K562 (cell line): ENCODE data around the gene CCR7. TPM values are rescaled to one million over a fixed set of nuclear protein-coding genes. Genes with fewer than 3 reads are reported as not detected.

Source experiments
- ATAC-seq: fragments of 200-7000 bp; cut with Tn5 transposase; 3 replicates; pipeline ENCODE4 v1.9.1; 2020; ENCODE audit warnings: moderate library complexity
- BruUV-seq: library from RNA; stranded (reverse); fragments of 400-500 nt; replicated peaks from 2 replicates; lab custom pipeline; 2021; lab: Mats Ljungman, UMichigan
- CTCF ChIA-PET: fragments of 300-600 bp; formaldehyde crosslinking; extraction: SDS; loops from one replicate; lab custom pipeline; 2021; ENCODE audit warnings: low intra/inter-chr PET ratio; lab: Yijun Ruan, JAX
- POLR2A ChIA-PET: fragments of 300-600, 350-650 bp; sonication (Branson Sonifier 250); formaldehyde crosslinking; extraction: SDS; loops from one replicate; lab custom pipeline; 2021; ENCODE audit warnings: antibody characterized with exemption, inconsistent platforms; lab: Yijun Ruan, JAX
- DNase-seq, 4 experiments: peaks; one replicate each; pipeline versions ENCODE4 v3.0.0 to v3.0.0-alpha.2; 2011 to 2018; ENCODE audit warnings: low spot score in 3 of 4, mixed read lengths in 3 of 4; ENCODE audit errors: extremely low read depth in 1 of 4
- FAIRE-seq: peaks from 2 replicates; lab custom pipeline; 2011; peaks lifted over from hg19 to GRCh38; lab: Jason Lieb, UNC
- H2AFZ ChIP-seq: 2 replicates; pipeline ENCODE4 v1.6.0; 2011; ENCODE audit warnings: low read depth, low read length, control low read depth, inconsistent platforms
- H3K27ac ChIP-seq: fragments of 200-600 bp; 3 replicates; pipeline ENCODE4 v1.8.0; 2011; ENCODE audit warnings: low read depth, mild to moderate bottlenecking, control low read depth, inconsistent platforms, low read length, moderate library complexity, mixed read lengths; ENCODE audit errors: extremely low read depth
- H3K27me3 ChIP-seq, 2 experiments: fragments of 300-600 bp in 1 of 2; 2 replicates in 1 of 2; 3 replicates in 1 of 2; pipeline versions ENCODE4 v1.6.0 to v1.8.0; 2011; ENCODE audit warnings: inconsistent platforms in 2 of 2, low read length in 2 of 2, mild to moderate bottlenecking in 1 of 2, mixed read lengths in 1 of 2, moderate library complexity in 1 of 2; ENCODE audit not compliant: control insufficient read depth in 2 of 2, insufficient read depth in 2 of 2
- H3K36me3 ChIP-seq: fragments of 300-600 bp; 3 replicates; pipeline ENCODE4 v1.8.0; 2011; ENCODE audit warnings: mild to moderate bottlenecking, low read length, inconsistent platforms; ENCODE audit not compliant: control insufficient read depth, insufficient read depth
- H3K4me1 ChIP-seq, 2 experiments: fragments of 200-600 bp in 1 of 2; replicated peaks in 1 of 2; 2 replicates in 1 of 2; 3 replicates in 1 of 2; pipeline versions ENCODE4 v1.5.1 to v1.8.0; 2011; ENCODE audit warnings: inconsistent platforms in 2 of 2, low read length in 2 of 2, mild to moderate bottlenecking in 1 of 2, mixed read lengths in 1 of 2, moderate library complexity in 1 of 2; ENCODE audit not compliant: control insufficient read depth in 2 of 2, insufficient read depth in 2 of 2
- H3K4me2 ChIP-seq: 2 replicates; pipeline ENCODE4 v1.6.1; 2011; ENCODE audit warnings: low read length, control low read depth, inconsistent platforms, mixed read lengths; ENCODE audit not compliant: insufficient read depth
- H3K4me3 ChIP-seq: fragments of 200-600 bp; sonication (generic), shearing (Covaris generic); 2 replicates; pipeline ENCODE4 v1.5.1; 2016; ENCODE audit warnings: control low read depth, inconsistent platforms
- H3K79me2 ChIP-seq: fragments of 200-600 bp; 3 replicates; pipeline ENCODE4 v1.8.0; 2011; ENCODE audit warnings: low read length, inconsistent platforms; ENCODE audit not compliant: control insufficient read depth, insufficient read depth
- H3K9ac ChIP-seq, 2 experiments: 2 replicates each; pipeline versions ENCODE4 v1.6.0 to v1.6.1; 2011; ENCODE audit warnings: low read depth in 2 of 2, low read length in 2 of 2, control low read depth in 1 of 2, inconsistent platforms in 1 of 2, mild to moderate bottlenecking in 1 of 2, mixed read lengths in 1 of 2; ENCODE audit not compliant: insufficient read depth in 1 of 2
- H3K9me1 ChIP-seq: one replicate; pipeline ENCODE4 v1.6.0; 2011; ENCODE audit warnings: inconsistent platforms, mild to moderate bottlenecking, low read length, moderate library complexity; ENCODE audit not compliant: control insufficient read depth, insufficient read depth
- H3K9me3 ChIP-seq: replicated peaks from 2 replicates; pipeline ENCODE4 v1.5.1; 2011; ENCODE audit warnings: low read depth, low read length, inconsistent platforms; ENCODE audit not compliant: control insufficient read depth, insufficient read depth
- H4K20me1 ChIP-seq: replicated peaks from 2 replicates; pipeline ENCODE4 v1.6.1; 2011; ENCODE audit warnings: low read length, inconsistent platforms, mixed read lengths; ENCODE audit not compliant: control insufficient read depth, insufficient read depth
- BRD9 ChIP-seq: fragments of 450-650 bp; IDR thresholded peaks from 2 replicates; pipeline ENCODE4 v1.6.1; 2018; ENCODE audit warnings: low read depth; ENCODE audit not compliant: partially characterized antibody
- E4F1 ChIP-seq: fragments of 250-450 bp; sonication (Bioruptor Pico); IDR thresholded peaks from 2 replicates; pipeline ENCODE4 v1.5.0; 2021; ENCODE audit warnings: mild to moderate bottlenecking, borderline replicate concordance
- ESRRB ChIP-seq: fragments of 250-450 bp; sonication (Bioruptor Pico); IDR thresholded peaks from 2 replicates; pipeline ENCODE4 v1.5.0; 2020; ENCODE audit warnings: mild to moderate bottlenecking, moderate library complexity, borderline replicate concordance
- GTF2E2 ChIP-seq: fragments of 200-800 bp; sonication (Bioruptor generic); IDR thresholded peaks from 2 replicates; pipeline ENCODE4 v1.6.1; 2016; ENCODE audit warnings: missing genetic modification characterization, missing compliant biosample characterization
- IRF9 ChIP-seq: fragments of 450-650 bp; IDR thresholded peaks from 2 replicates; pipeline ENCODE4 v1.6.1; 2016; ENCODE audit warnings: missing biosample characterization, missing genetic modification characterization
- JUNB ChIP-seq: fragments of 450-650 bp; formaldehyde crosslinking; conservative IDR thresholded peaks from 2 replicates; pipeline ENCODE4 v1.4.0; 2020; ENCODE audit warnings: mild to moderate bottlenecking
- NONO ChIP-seq, 2 experiments: fragments of 200-400 bp in 1 of 2; fragments of 450-650 bp in 1 of 2; formaldehyde crosslinking in 1 of 2; IDR thresholded peaks; 2 replicates each; pipeline ENCODE4 v1.6.1; 2017; ENCODE audit warnings: low read depth in 2 of 2, mild to moderate bottlenecking in 2 of 2, moderate library complexity in 2 of 2, low read length in 1 of 2
- SMARCA5 ChIP-seq: fragments of 450-650 bp; IDR thresholded peaks from 2 replicates; pipeline ENCODE4 v1.6.1; 2016
- WGBS: fragments of 100-300 bp; shearing (Covaris generic); methylation state at CpG from one replicate; pipeline ENCODE4 v1.1.6; 2016; ENCODE audit warnings: low coverage, mixed read lengths; ENCODE audit not compliant: insufficient coverage; ENCODE audit errors: missing lambda C conversion rate; 5-methylcytosine and 5-hydroxymethylcytosine counted together
- in situ Hi-C: fragments of 300-500 bp; cut with MboI; formaldehyde crosslinking; loops from 4 replicates; pipeline ENCODE4 v1.15.0; 2018; ENCODE audit warnings: inconsistent platforms, mixed read lengths
- intact Hi-C: fragments of 100-400 bp; cut with micrococcal nuclease; formaldehyde crosslinking; loops from 2 replicates; pipeline ENCODE4 v1.14.2; 2022
- polyA plus RNA-seq, 8 experiments: library from polyadenylated mRNA; depleted of rRNA in 4 of 8; stranded (reverse) in 5 of 8; unstranded in 3 of 8; fragments of >200 nt; fragmentation: Nextera tagmentation in 2 of 8; fragmentation: Illumina TruSeq in 1 of 8; extraction: Ambion mirVana in 2 of 8; extraction: Trizol in 1 of 8; gene quantifications; 2 replicates each; pipeline versions ENCODE4 v1.2.1 to v1.2.3, GENCODE V29; 2011 to 2014; ENCODE audit warnings: inconsistent platforms in 1 of 8, missing spikeins in 1 of 8
- total RNA-seq, 7 experiments: library from RNA; depleted of rRNA in 6 of 7; stranded (reverse); fragments of >200 nt in 6 of 7; fragmentation: Illumina TruSeq in 2 of 7; extraction: Trizol in 2 of 7; gene quantifications; 2 replicates each; pipeline versions ENCODE4 v1.2.1 to v1.2.3, GENCODE V29; 2011 to 2021; ENCODE audit warnings: low replicate concordance in 1 of 7
- TF ChIP-seq, protein P1 (sequence below), 2 experiments: fragments of 250-450 bp in 1 of 2; fragments of 450-650 bp in 1 of 2; sonication (Bioruptor Pico) in 1 of 2; IDR thresholded peaks; 2 replicates each; pipeline versions ENCODE4 v1.6.1 to v1.8.0; 2016 to 2021; ENCODE audit warnings: mild to moderate bottlenecking in 2 of 2, moderate library complexity in 2 of 2, missing compliant biosample characterization in 1 of 2, missing genetic modification characterization in 1 of 2

CCR7 gene
- total and polyA plus RNA-seq, 9 of the 15 experiments (the other 6 are each of a cell fraction or from before 2014, with no cell fraction given) = 0.14 to 1.4 (median 0.56) TPM

GRCh38 chr17:40506786-40507185, 58.5 kb downstream of the CCR7 start:
- H4K20me1 ChIP-seq = no peaks in the 10 kb centered on the region
- no peak for TF ChIP-seq ESRRB (CRISPR knock-in tag)
- no peak for TF ChIP-seq NONO (IDR thresholded peaks at IDR 0.05; ENCODE audit: low read depth in 2 of 2, low read length in 1 of 2)
- TF ChIP-seq, protein P1, sequence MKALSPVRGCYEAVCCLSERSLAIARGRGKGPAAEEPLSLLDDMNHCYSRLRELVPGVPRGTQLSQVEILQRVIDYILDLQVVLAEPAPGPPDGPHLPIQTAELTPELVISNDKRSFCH (CRISPR knock-in tag; IDR thresholded peaks at IDR 0.05) = no peak
- TF ChIP-seq, protein P1 (tag; IDR thresholded peaks at IDR 0.05) = no peak
- no peak for TF ChIP-seq JUNB (CRISPR knock-in tag)
- TF ChIP-seq SMARCA5 = no peak
- TF ChIP-seq BRD9 = no peak
- no peak for TF ChIP-seq GTF2E2 (tag)
- no peak for TF ChIP-seq IRF9 (tag)
- no peak for TF ChIP-seq E4F1 (CRISPR knock-in tag)
- H3K9ac ChIP-seq = no peak overlapping the region
- no peaks in the 10 kb centered on the region for H3K36me3 ChIP-seq
- H3K27me3 ChIP-seq = no peaks in the 10 kb centered on the region; a peak in 1 of 5 replicates
- H3K9me1 ChIP-seq = peaks cover under 1% of the 10 kb centered on the region
- H3K9me3 ChIP-seq = no peaks in the 10 kb centered on the region
- ChIA-PET POLR2A (interaction anchor here (0.6 to 1.0 kb wide), 3 partner anchors 13 to 1182 kb away, joined by 3 to 5 read pairs (median 3); no protein-coding TSS in a partner anchor), CTCF (no interaction called here)
- no peak overlapping the region for H3K4me3 ChIP-seq
- 27% methylated on average over 4 of the region's 5 CpGs for WGBS
- in situ Hi-C loops (no loop called here), intact Hi-C loops (no loop called here)
- H3K27ac ChIP-seq = no peak overlapping the region
- no TSS peak for BruUV-seq
- ATAC-seq (no peak), DNase-seq (no peak), FAIRE-seq (no peak)
- no peaks in the 10 kb centered on the region for H3K79me2 ChIP-seq
- no peak overlapping the region for H3K4me2 ChIP-seq
- H3K4me1 ChIP-seq = peaks cover under 1 to 6% of the 10 kb centered on the region in 2 experiments; a peak in 2 of 5 replicates
- H2AFZ ChIP-seq = peak overlapping the region; percentile 19; the same call in 1 of the 2 replicates

Other genes with a start within 250 kb of the CCR7 start
Only the 7 nearest of the 11 such genes appear.
- 131 and 133 TPM in 2 replicates for gene TOP2A, start 147.6 kb downstream of the CCR7 start, total RNA-seq (2014; rRNA removed)
- 335 and 375 TPM in 2 replicates for gene TOP2A, start 147.6 kb downstream of the CCR7 start, total RNA-seq (2014; rRNA removed; fragmentation: Illumina TruSeq; extraction: Trizol)
- gene TOP2A, start 147.6 kb downstream of the CCR7 start, total RNA-seq (2015; rRNA removed; fragmentation: Illumina TruSeq; extraction: Trizol) = 257 and 281 TPM in 2 replicates
- gene TOP2A, start 147.6 kb downstream of the CCR7 start, total RNA-seq (2021) = 266 and 282 TPM in 2 replicates
- gene TOP2A, start 147.6 kb downstream of the CCR7 start, polyA plus RNA-seq (2011; rRNA removed) = 150 and 347 TPM in 2 replicates
- gene TOP2A, start 147.6 kb downstream of the CCR7 start, polyA plus RNA-seq (2014; fragmentation: Illumina TruSeq; extraction: Trizol) = 204 and 233 TPM in 2 replicates
- gene TOP2A, start 147.6 kb downstream of the CCR7 start, polyA plus RNA-seq (2014; fragmentation: Nextera tagmentation; extraction: Ambion mirVana) = 100 to 1,000 TPM; 175 to 259 TPM
- gene TOP2A, start 147.6 kb downstream of the CCR7 start, polyA plus RNA-seq (2014; rRNA removed) = 163 and 185 TPM in 2 replicates
- 17.8 and 18.6 TPM in 2 replicates for gene IGFBP4, start 122.0 kb downstream of the CCR7 start, total RNA-seq (2014; rRNA removed)
- gene IGFBP4, start 122.0 kb downstream of the CCR7 start, total RNA-seq (2014; rRNA removed; fragmentation: Illumina TruSeq; extraction: Trizol) = 18.1 and 18.3 TPM in 2 replicates
- 12.0 and 12.6 TPM in 2 replicates for gene IGFBP4, start 122.0 kb downstream of the CCR7 start, total RNA-seq (2015; rRNA removed; fragmentation: Illumina TruSeq; extraction: Trizol)
- 87.6 and 99.8 TPM in 2 replicates for gene IGFBP4, start 122.0 kb downstream of the CCR7 start, total RNA-seq (2021)
- 47.2 and 98.1 TPM in 2 replicates for gene IGFBP4, start 122.0 kb downstream of the CCR7 start, polyA plus RNA-seq (2011; rRNA removed)
- 46.6 and 64.4 TPM in 2 replicates for gene IGFBP4, start 122.0 kb downstream of the CCR7 start, polyA plus RNA-seq (2014; fragmentation: Illumina TruSeq; extraction: Trizol)
- gene IGFBP4, start 122.0 kb downstream of the CCR7 start, polyA plus RNA-seq (2014; fragmentation: Nextera tagmentation; extraction: Ambion mirVana) = 10 to 100 TPM in 1 of 2 experiments, 1 to 10 TPM in 1; 8.8 to 10.8 TPM
- gene IGFBP4, start 122.0 kb downstream of the CCR7 start, polyA plus RNA-seq (2014; rRNA removed) = 37.5 and 43.5 TPM in 2 replicates
- 0.18 and 0.24 TPM in 2 replicates for gene TNS4, start 63.8 kb downstream of the CCR7 start, total RNA-seq (2014; rRNA removed)
- 0.06 and 0.11 TPM in 2 replicates for gene TNS4, start 63.8 kb downstream of the CCR7 start, total RNA-seq (2014; rRNA removed; fragmentation: Illumina TruSeq; extraction: Trizol)
- not detected in 2 replicates for gene TNS4, start 63.8 kb downstream of the CCR7 start, total RNA-seq (2015; rRNA removed; fragmentation: Illumina TruSeq; extraction: Trizol)
- 0.73 and 0.78 TPM in 2 replicates for gene TNS4, start 63.8 kb downstream of the CCR7 start, total RNA-seq (2021)
- gene TNS4, start 63.8 kb downstream of the CCR7 start, polyA plus RNA-seq (2011; rRNA removed) = 0.15 and 0.53 TPM in 2 replicates
- 0.54 and 0.61 TPM in 2 replicates for gene TNS4, start 63.8 kb downstream of the CCR7 start, polyA plus RNA-seq (2014; fragmentation: Illumina TruSeq; extraction: Trizol)
- gene TNS4, start 63.8 kb downstream of the CCR7 start, polyA plus RNA-seq (2014; fragmentation: Nextera tagmentation; extraction: Ambion mirVana) = under 1 TPM; 0.04 to 0.07 TPM
- 0.29 and 0.40 TPM in 2 replicates for gene TNS4, start 63.8 kb downstream of the CCR7 start, polyA plus RNA-seq (2014; rRNA removed)
- 104 and 106 TPM in 2 replicates for gene SMARCE1, start 82.3 kb upstream of the CCR7 start, total RNA-seq (2014; rRNA removed)
- 114 and 120 TPM in 2 replicates for gene SMARCE1, start 82.3 kb upstream of the CCR7 start, total RNA-seq (2014; rRNA removed; fragmentation: Illumina TruSeq; extraction: Trizol)
- 117 and 126 TPM in 2 replicates for gene SMARCE1, start 82.3 kb upstream of the CCR7 start, total RNA-seq (2015; rRNA removed; fragmentation: Illumina TruSeq; extraction: Trizol)
- gene SMARCE1, start 82.3 kb upstream of the CCR7 start, total RNA-seq (2021) = 91.2 and 95.0 TPM in 2 replicates
- 33.7 and 64.1 TPM in 2 replicates for gene SMARCE1, start 82.3 kb upstream of the CCR7 start, polyA plus RNA-seq (2011; rRNA removed)
- gene SMARCE1, start 82.3 kb upstream of the CCR7 start, polyA plus RNA-seq (2014; fragmentation: Illumina TruSeq; extraction: Trizol) = 132 and 142 TPM in 2 replicates
- gene SMARCE1, start 82.3 kb upstream of the CCR7 start, polyA plus RNA-seq (2014; fragmentation: Nextera tagmentation; extraction: Ambion mirVana) = 100 to 1,000 TPM; 115 to 135 TPM
- 94.8 and 111 TPM in 2 replicates for gene SMARCE1, start 82.3 kb upstream of the CCR7 start, polyA plus RNA-seq (2014; rRNA removed)
- gene KRT222, start 99.7 kb upstream of the CCR7 start, total RNA-seq (2014; rRNA removed) = not detected in 2 replicates
- not detected in 2 replicates for gene KRT222, start 99.7 kb upstream of the CCR7 start, total RNA-seq (2014; rRNA removed; fragmentation: Illumina TruSeq; extraction: Trizol)
- gene KRT222, start 99.7 kb upstream of the CCR7 start, total RNA-seq (2015; rRNA removed; fragmentation: Illumina TruSeq; extraction: Trizol) = 0.08 TPM in 1 of 2 replicates, not detected in the other
- 0.04 TPM in 1 of 2 replicates, not detected in the other for gene KRT222, start 99.7 kb upstream of the CCR7 start, total RNA-seq (2021)
- gene KRT222, start 99.7 kb upstream of the CCR7 start, polyA plus RNA-seq (2011; rRNA removed) = not detected in 2 replicates
- 0.03 and 0.11 TPM in 2 replicates for gene KRT222, start 99.7 kb upstream of the CCR7 start, polyA plus RNA-seq (2014; fragmentation: Illumina TruSeq; extraction: Trizol)
- gene KRT222, start 99.7 kb upstream of the CCR7 start, polyA plus RNA-seq (2014; fragmentation: Nextera tagmentation; extraction: Ambion mirVana) = under 1 TPM; 0.06 to 0.11 TPM
- gene KRT222, start 99.7 kb upstream of the CCR7 start, polyA plus RNA-seq (2014; rRNA removed) = 0.11 TPM in 1 of 2 replicates, not detected in the other
- gene KRT24, start 138.3 kb upstream of the CCR7 start, total RNA-seq (2014; rRNA removed) = not detected in 2 replicates
- not detected in 2 replicates for gene KRT24, start 138.3 kb upstream of the CCR7 start, total RNA-seq (2014; rRNA removed; fragmentation: Illumina TruSeq; extraction: Trizol)
- not detected in 2 replicates for gene KRT24, start 138.3 kb upstream of the CCR7 start, total RNA-seq (2015; rRNA removed; fragmentation: Illumina TruSeq; extraction: Trizol)
- gene KRT24, start 138.3 kb upstream of the CCR7 start, total RNA-seq (2021) = not detected in 2 replicates
- not detected in 2 replicates for gene KRT24, start 138.3 kb upstream of the CCR7 start, polyA plus RNA-seq (2011; rRNA removed)
- gene KRT24, start 138.3 kb upstream of the CCR7 start, polyA plus RNA-seq (2014; fragmentation: Illumina TruSeq; extraction: Trizol) = not detected in 2 replicates
- gene KRT24, start 138.3 kb upstream of the CCR7 start, polyA plus RNA-seq (2014; fragmentation: Nextera tagmentation; extraction: Ambion mirVana) = not detected
- not detected in 2 replicates for gene KRT24, start 138.3 kb upstream of the CCR7 start, polyA plus RNA-seq (2014; rRNA removed)
- not detected in 2 replicates for gene KRT25, start 189.9 kb upstream of the CCR7 start, total RNA-seq (2014; rRNA removed)
- not detected in 2 replicates for gene KRT25, start 189.9 kb upstream of the CCR7 start, total RNA-seq (2014; rRNA removed; fragmentation: Illumina TruSeq; extraction: Trizol)
- not detected in 2 replicates for gene KRT25, start 189.9 kb upstream of the CCR7 start, total RNA-seq (2015; rRNA removed; fragmentation: Illumina TruSeq; extraction: Trizol)
- not detected in 2 replicates for gene KRT25, start 189.9 kb upstream of the CCR7 start, total RNA-seq (2021)
- not detected in 2 replicates for gene KRT25, start 189.9 kb upstream of the CCR7 start, polyA plus RNA-seq (2011; rRNA removed)
- not detected in 2 replicates for gene KRT25, start 189.9 kb upstream of the CCR7 start, polyA plus RNA-seq (2014; fragmentation: Illumina TruSeq; extraction: Trizol)
- not detected for gene KRT25, start 189.9 kb upstream of the CCR7 start, polyA plus RNA-seq (2014; fragmentation: Nextera tagmentation; extraction: Ambion mirVana)
- not detected in 2 replicates for gene KRT25, start 189.9 kb upstream of the CCR7 start, polyA plus RNA-seq (2014; rRNA removed)